GM21723 (cell line): Measurements from ENCODE around the gene FLNB.

ENCODE experiments used
- ATAC-seq: cut with Tn5 transposase; IDR thresholded peaks from one replicate; pipeline ENCODE4 v1.9.1; 2021; ENCODE audit warnings: mild to moderate bottlenecking, moderate library complexity; ENCODE audit not compliant: unreplicated experiment

Gene FLNB

GRCh38 chr3:58102976-58103451 lies 94.8 kb downstream of the FLNB start:
- ATAC-seq = no peak

- ATAC-seq = no peak
These were observed 95.9 kb downstream of the FLNB start for GRCh38 chr3:58104151-58104550.

GRCh38 chr3:58104712-58105111 lies 96.5 kb downstream of the FLNB start:
- no peak for ATAC-seq

- no peak for ATAC-seq
These were observed 97.0 kb downstream of the FLNB start for GRCh38 chr3:58105196-58105595.

GRCh38 chr3:58106061-58106460 lies 97.8 kb downstream of the FLNB start:
- ATAC-seq = no peak

GRCh38 chr3:58106640-58107039 lies 98.4 kb downstream of the FLNB start:
- no peak for ATAC-seq

- no peak for ATAC-seq
These were observed 99.4 kb downstream of the FLNB start for GRCh38 chr3:58107597-58107996.

GRCh38 chr3:58109752-58110151 lies 101.5 kb downstream of the FLNB start:
- ATAC-seq = no peak

- ATAC-seq = no peak
These were observed 103.4 kb downstream of the FLNB start for GRCh38 chr3:58111513-58112184.

- no peak for ATAC-seq
These were observed 103.9 kb downstream of the FLNB start for GRCh38 chr3:58112185-58112535.

- no peak for ATAC-seq
These were observed 107.0 kb downstream of the FLNB start for GRCh38 chr3:58115175-58115574.

GRCh38 chr3:58116161-58116955 lies 108.1 kb downstream of the FLNB start:
- ATAC-seq = peak; percentile 77

- peak; percentile 9 for ATAC-seq
These were observed 108.8 kb downstream of the FLNB start for GRCh38 chr3:58116985-58117384.

- ATAC-seq = no peak
These were observed 109.4 kb downstream of the FLNB start for GRCh38 chr3:58117561-58118181.

GRCh38 chr3:58119186-58119585 lies 111.0 kb downstream of the FLNB start:
- no peak for ATAC-seq

GRCh38 chr3:58120075-58120812 lies 112.0 kb downstream of the FLNB start:
- no peak for ATAC-seq

- no peak for ATAC-seq
These were observed 113.0 kb downstream of the FLNB start for GRCh38 chr3:58121183-58121582.

GRCh38 chr3:58122936-58123700 lies 114.9 kb downstream of the FLNB start:
- no peak for ATAC-seq

GRCh38 chr3:58124387-58124786 lies 116.2 kb downstream of the FLNB start:
- ATAC-seq = no peak

GRCh38 chr3:58129041-58129770 lies 121.0 kb downstream of the FLNB start:
- ATAC-seq = no peak
